Upper lobe of left lung (tissue), 4 donors: ENCODE measurements around the gene ANO3.

Experiments used
- CTCF ChIP-seq, 6 experiments: fragments of 450-650 bp in 4 of 6; fragments of 200-600 bp in 2 of 6; sonication (generic) in 2 of 6; IDR thresholded peaks; one replicate each; pipeline ENCODE4 v1.5.1; 2016 to 2019; ENCODE audit warnings: antibody characterized with exemption in 6 of 6
- EP300 ChIP-seq, 4 donors: sonication (generic); formaldehyde crosslinking; IDR thresholded peaks; one replicate each; pipeline ENCODE4 v1.5.1; 2017; ENCODE audit warnings: antibody characterized with exemption in 4 of 4, control low read depth in 2 of 4

GRCh38 chr11:26480041-26480440, 148.1 kb downstream of the ANO3 start:
- TF ChIP-seq EP300 (IDR thresholded peaks at IDR 0.05) (no peak), CTCF (IDR thresholded peaks at IDR 0.05) (no peak)
